Amniotic stem cell (primary cell): ENCODE measurements around the gene C17orf100.

Source experiments
- DNase-seq: peaks from one replicate; lab custom pipeline; 2025; lab: John Stamatoyannopoulos, UW

Gene C17orf100

GRCh38 chr17:6669479-6670212, 18.1 kb downstream of the C17orf100 start:
- no peak for DNase-seq

- DNase-seq = no peak
Observed at GRCh38 chr17:6670571-6670970, 19.0 kb downstream of the C17orf100 start.

- DNase-seq = no peak
Observed at GRCh38 chr17:6670999-6671398, 19.4 kb downstream of the C17orf100 start.

GRCh38 chr17:6671431-6671830, 19.9 kb downstream of the C17orf100 start:
- no peak for DNase-seq

GRCh38 chr17:6674586-6674985, 23.0 kb downstream of the C17orf100 start:
- DNase-seq = no peak

- no peak for DNase-seq
Observed at GRCh38 chr17:6675201-6675825, 23.8 kb downstream of the C17orf100 start.

GRCh38 chr17:6676802-6677157, 25.2 kb downstream of the C17orf100 start:
- no peak for DNase-seq

GRCh38 chr17:6677158-6677831, 25.7 kb downstream of the C17orf100 start:
- DNase-seq = no peak

GRCh38 chr17:6677946-6678345, 26.4 kb downstream of the C17orf100 start:
- no peak for DNase-seq

- no peak for DNase-seq
Observed at GRCh38 chr17:6679241-6679640, 27.7 kb downstream of the C17orf100 start.

GRCh38 chr17:6681176-6681575, 29.6 kb downstream of the C17orf100 start:
- no peak for DNase-seq

GRCh38 chr17:6681671-6682070, 30.1 kb downstream of the C17orf100 start:
- DNase-seq = no peak

- no peak for DNase-seq
Observed at GRCh38 chr17:6682339-6682738, 30.8 kb downstream of the C17orf100 start.

GRCh38 chr17:6683081-6683684, 31.6 kb downstream of the C17orf100 start:
- DNase-seq = no peak

- no peak for DNase-seq
Observed at GRCh38 chr17:6683730-6684459, 32.3 kb downstream of the C17orf100 start.

- DNase-seq = no peak
Observed at GRCh38 chr17:6684460-6684783, 32.9 kb downstream of the C17orf100 start.

- no peak for DNase-seq
Observed at GRCh38 chr17:6684881-6685767, 33.6 kb downstream of the C17orf100 start.

GRCh38 chr17:6686026-6686425, 34.5 kb downstream of the C17orf100 start:
- no peak for DNase-seq

GRCh38 chr17:6688944-6689343, 37.4 kb downstream of the C17orf100 start:
- no peak for DNase-seq

- no peak for DNase-seq
Observed at GRCh38 chr17:6690641-6691040, 39.1 kb downstream of the C17orf100 start.

GRCh38 chr17:6691546-6691945, 40.0 kb downstream of the C17orf100 start:
- no peak for DNase-seq
